Measurements from ENCODE around the gene NDUFB3.

NDUFB3 gene

GRCh38 chr2:201090574-201090973 lies 18.8 kb downstream of the NDUFB3 start:
- no peak for DNase-seq

- no peak for DNase-seq
Measured at GRCh38 chr2:201093573-201093972, 21.8 kb downstream of the NDUFB3 start.

- DNase-seq = no peak
Measured at GRCh38 chr2:201100497-201100896, 28.7 kb downstream of the NDUFB3 start.

- no peak for DNase-seq
Measured at GRCh38 chr2:201105759-201106158, 34.0 kb downstream of the NDUFB3 start.

- DNase-seq = no peak
Measured at GRCh38 chr2:201107624-201108023, 35.8 kb downstream of the NDUFB3 start.

GRCh38 chr2:201108341-201108740 lies 36.5 kb downstream of the NDUFB3 start:
- DNase-seq = no peak

- no peak for DNase-seq
Measured at GRCh38 chr2:201109186-201109585, 37.4 kb downstream of the NDUFB3 start.

- DNase-seq = no peak
Measured at GRCh38 chr2:201110615-201111014, 38.8 kb downstream of the NDUFB3 start.

- no peak for DNase-seq
Measured at GRCh38 chr2:201111096-201111495, 39.3 kb downstream of the NDUFB3 start.

- DNase-seq = no peak
Measured at GRCh38 chr2:201114350-201114749, 42.5 kb downstream of the NDUFB3 start.

- DNase-seq = no peak
Measured at GRCh38 chr2:201114846-201115245, 43.0 kb downstream of the NDUFB3 start.

GRCh38 chr2:201116115-201116958 lies 44.5 kb downstream of the NDUFB3 start, which contains the start of gene CFLAR:
TSS of gene CFLAR (plus strand) at chr2:201116164. CDS start at chr2:201129866, 13,702 bp downstream.
- peak in 49 of 56 donors; percentile 11 to 83 (median 60) for DNase-seq

- peak in 17 of 56 donors; percentile 26 to 72 (median 58) for DNase-seq
Measured at GRCh38 chr2:201116959-201117734, 45.3 kb downstream of the NDUFB3 start.

- DNase-seq = peak in 1 of 56 donors; percentile 7
Measured at GRCh38 chr2:201117735-201118094, 45.9 kb downstream of the NDUFB3 start.

- DNase-seq = peak in 55 of 56 donors; percentile 21 to 86 (median 64)
Measured at GRCh38 chr2:201118121-201118960, 46.5 kb downstream of the NDUFB3 start.

GRCh38 chr2:201118961-201119854 lies 47.4 kb downstream of the NDUFB3 start:
- DNase-seq = peak in 1 of 56 donors; percentile 60

- DNase-seq = no peak
Measured at GRCh38 chr2:201122276-201122675, 50.5 kb downstream of the NDUFB3 start.

GRCh38 chr2:201126308-201127151 lies 54.7 kb downstream of the NDUFB3 start:
- no peak for DNase-seq

GRCh38 chr2:201127152-201127511 lies 55.3 kb downstream of the NDUFB3 start:
- no peak for DNase-seq
